ENCODE results near the gene CD83.

DNA sequence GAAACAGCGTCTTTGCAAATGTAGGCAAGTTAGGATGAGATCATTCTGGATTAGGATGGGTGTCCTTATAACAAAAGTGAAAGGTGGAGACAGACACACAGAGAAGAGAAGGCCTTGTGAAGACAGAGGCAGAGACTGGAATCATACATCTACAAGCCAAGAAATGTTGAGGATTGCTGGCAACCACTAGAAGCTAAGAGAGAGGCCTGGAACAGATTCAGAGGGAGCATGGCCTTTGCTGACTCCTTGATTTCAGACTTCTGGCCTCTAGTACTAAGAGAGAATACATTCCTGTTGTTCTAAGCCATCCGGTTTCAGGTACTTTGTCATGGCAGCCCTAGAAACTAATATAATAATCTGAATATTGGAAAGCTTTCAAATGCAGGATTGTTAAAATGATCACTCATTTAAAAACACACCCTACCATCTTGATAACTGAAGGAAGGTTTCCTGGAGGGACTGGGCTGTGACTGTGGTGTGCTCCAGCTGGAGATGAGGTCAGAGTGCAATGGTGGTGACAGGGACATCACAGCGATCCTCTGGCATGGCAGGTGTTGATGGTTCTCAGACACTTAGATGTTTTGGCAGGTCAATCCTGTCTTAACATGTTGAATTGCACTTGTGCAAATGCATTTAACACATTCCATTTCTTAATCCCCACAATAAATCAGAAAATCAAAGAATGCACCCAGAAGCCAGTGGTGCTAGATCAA, 25.1 kb downstream of the CD83 start:
- TF ChIP-seq, protein P1, sequence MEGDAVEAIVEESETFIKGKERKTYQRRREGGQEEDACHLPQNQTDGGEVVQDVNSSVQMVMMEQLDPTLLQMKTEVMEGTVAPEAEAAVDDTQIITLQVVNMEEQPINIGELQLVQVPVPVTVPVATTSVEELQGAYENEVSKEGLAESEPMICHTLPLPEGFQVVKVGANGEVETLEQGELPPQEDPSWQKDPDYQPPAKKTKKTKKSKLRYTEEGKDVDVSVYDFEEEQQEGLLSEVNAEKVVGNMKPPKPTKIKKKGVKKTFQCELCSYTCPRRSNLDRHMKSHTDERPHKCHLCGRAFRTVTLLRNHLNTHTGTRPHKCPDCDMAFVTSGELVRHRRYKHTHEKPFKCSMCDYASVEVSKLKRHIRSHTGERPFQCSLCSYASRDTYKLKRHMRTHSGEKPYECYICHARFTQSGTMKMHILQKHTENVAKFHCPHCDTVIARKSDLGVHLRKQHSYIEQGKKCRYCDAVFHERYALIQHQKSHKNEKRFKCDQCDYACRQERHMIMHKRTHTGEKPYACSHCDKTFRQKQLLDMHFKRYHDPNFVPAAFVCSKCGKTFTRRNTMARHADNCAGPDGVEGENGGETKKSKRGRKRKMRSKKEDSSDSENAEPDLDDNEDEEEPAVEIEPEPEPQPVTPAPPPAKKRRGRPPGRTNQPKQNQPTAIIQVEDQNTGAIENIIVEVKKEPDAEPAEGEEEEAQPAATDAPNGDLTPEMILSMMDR (IDR thresholded peaks at IDR 0.05; ENCODE audit: low read depth, low read length, poor library complexity, severe bottlenecking), result no peak
- no peak for TF ChIP-seq EZH2phosphoT487 (IDR thresholded peaks at IDR 0.05; ENCODE audit: borderline replicate concordance, low read length)

All from DOHH2 (cell line).